Left kidney (tissue), 2 donors: Measurements from ENCODE around the gene GPR146. TPM values are rescaled to one million over a fixed set of nuclear protein-coding genes. Genes with fewer than 3 reads are reported as not detected.
"Not testable (repeated sequence)": the region's sequence is repeated elsewhere in the genome, so short reads cannot be mapped to it uniquely, and the experiment has no call there.

ENCODE experiments used
- DNase-seq: peaks from one replicate; pipeline ENCODE4 v3.0.0-alpha.2; 2013
- polyA plus RNA-seq: library from polyadenylated mRNA; unstranded; fragments of 120-200 nt; gene quantifications from one replicate; pipeline ENCODE4 v1.2.1, GENCODE V29; 2013; ENCODE audit not compliant: insufficient read length

Gene GPR146
- polyA plus RNA-seq, 1 donor, result 2.5 TPM

- DNase-seq, result no peak
These were observed 12.6 kb downstream of the GPR146 start for GRCh38 chr7:1056785-1057410.

GRCh38 chr7:1057416-1058291 is 13.3 kb downstream of the GPR146 start:
- DNase-seq, result no peak

GRCh38 chr7:1058311-1058710 is 14.0 kb downstream of the GPR146 start:
- no peak for DNase-seq

GRCh38 chr7:1058821-1059199 is 14.5 kb downstream of the GPR146 start:
- no peak for DNase-seq

- DNase-seq, result no peak
These were observed 15.1 kb downstream of the GPR146 start for GRCh38 chr7:1059200-1060091.

- no peak for DNase-seq
These were observed 16.1 kb downstream of the GPR146 start for GRCh38 chr7:1060315-1061072.

GRCh38 chr7:1061180-1061579 is 16.8 kb downstream of the GPR146 start:
- DNase-seq, result no peak

GRCh38 chr7:1062296-1063294 is 18.2 kb downstream of the GPR146 start:
- DNase-seq, result no peak

- DNase-seq, result no peak
These were observed 19.0 kb downstream of the GPR146 start for GRCh38 chr7:1063361-1063760.

GRCh38 chr7:1064581-1064980 is 20.2 kb downstream of the GPR146 start:
- DNase-seq, result no peak

GRCh38 chr7:1065263-1065584 is 20.9 kb downstream of the GPR146 start:
- no peak for DNase-seq

GRCh38 chr7:1065585-1066241 is 21.4 kb downstream of the GPR146 start:
- peak; percentile 73 for DNase-seq

- no peak for DNase-seq
These were observed 21.9 kb downstream of the GPR146 start for GRCh38 chr7:1066242-1066588.

GRCh38 chr7:1068013-1068412 is 23.7 kb downstream of the GPR146 start:
- no peak for DNase-seq

- no peak for DNase-seq
These were observed 24.3 kb downstream of the GPR146 start for GRCh38 chr7:1068619-1069018.

GRCh38 chr7:1070544-1071011 is 26.2 kb downstream of the GPR146 start:
- DNase-seq, result no peak

GRCh38 chr7:1071731-1072254 is 27.4 kb downstream of the GPR146 start:
- DNase-seq, result no peak

GRCh38 chr7:1073142-1073977 is 29.0 kb downstream of the GPR146 start:
- no peak for DNase-seq

GRCh38 chr7:1074018-1074417 is 29.7 kb downstream of the GPR146 start:
- DNase-seq, result not testable (repeated sequence)
